HCT116 (cell line): ENCODE measurements around the gene SCO1. TPM values are rescaled to one million over a fixed set of nuclear protein-coding genes. Genes with fewer than 3 reads are reported as not detected.

ENCODE experiments used
- ATAC-seq: fragments of 200-7000 bp; cut with Tn5 transposase; 2 replicates; pipeline ENCODE4 v1.9.1; 2020; ENCODE audit warnings: mild to moderate bottlenecking, moderate library complexity
- BruUV-seq: library from RNA; stranded (reverse); fragments of 400-500 nt; replicated peaks from 2 replicates; lab custom pipeline; 2021; lab: Mats Ljungman, UMichigan
- CTCF ChIA-PET: fragments of 300-600 bp; sonication (Branson Sonifier 250); formaldehyde crosslinking; loops from one replicate; lab custom pipeline; 2021; ENCODE audit warnings: antibody characterized with exemption; lab: Charles Lee
- POLR2A ChIA-PET: fragments of 300-600, 350-600 bp; sonication (Branson Sonifier 250); formaldehyde crosslinking; loops from one replicate; lab custom pipeline; 2021; ENCODE audit warnings: antibody characterized with exemption; lab: Charles Lee
- RAD21 ChIA-PET, 2 experiments: fragments of 300-600 bp; sonication (Branson Sonifier 250); formaldehyde crosslinking; loops; one replicate each; lab custom pipeline; 2023; ENCODE audit warnings: low total read pairs in 2 of 2; ENCODE audit not compliant: uncharacterized antibody in 2 of 2, unreplicated experiment in 2 of 2, low non-redundant PET in 1 of 2; lab: Charles Lee
- DNase-seq: peaks from one replicate; pipeline ENCODE4 v3.0.0-alpha.2; 2010; ENCODE audit warnings: low read depth, low spot score
- H2AFZ ChIP-seq: fragments of 200-600 bp; shearing (Covaris generic), sonication (generic); 2 replicates; pipeline ENCODE4 v1.6.1; 2017; ENCODE audit warnings: low read depth, mixed run types, mixed read lengths, antibody characterized with exemption, low read length; ENCODE audit not compliant: poor library complexity, severe bottlenecking
- H3K27ac ChIP-seq: 2 replicates; pipeline ENCODE4 v1.5.1; 2012; ENCODE audit warnings: low read depth, low read length
- H3K27me3 ChIP-seq: fragments of 200-600 bp; sonication (generic); 2 replicates; pipeline ENCODE4 v1.6.1; 2016; ENCODE audit warnings: mixed run types, low read length, mixed read lengths; ENCODE audit not compliant: insufficient read depth
- H3K36me3 ChIP-seq, 2 experiments: fragments of 200-500 bp in 1 of 2; fragments of 200-600 bp in 1 of 2; sonication (Bioruptor generic) in 1 of 2; sonication (generic) in 1 of 2; 2 replicates each; pipeline versions ENCODE4 v1.5.1 to v1.6.1; 2014 to 2016; ENCODE audit warnings: low read length in 2 of 2, inconsistent platforms in 1 of 2, mixed read lengths in 1 of 2, mixed run types in 1 of 2; ENCODE audit not compliant: insufficient read depth in 2 of 2, control insufficient read depth in 1 of 2
- H3K4me1 ChIP-seq, 2 experiments: fragments of 200-600 bp in 1 of 2; sonication (generic) in 1 of 2; 2 replicates each; pipeline versions ENCODE4 v1.5.1 to v1.6.1; 2012 to 2017; ENCODE audit warnings: low read length in 2 of 2, inconsistent platforms in 1 of 2, mild to moderate bottlenecking in 1 of 2, mixed read lengths in 1 of 2, mixed run types in 1 of 2, moderate library complexity in 1 of 2; ENCODE audit not compliant: insufficient read depth in 2 of 2, control insufficient read depth in 1 of 2
- H3K4me2 ChIP-seq: fragments of 200-600 bp; sonication (generic); 2 replicates; pipeline ENCODE4 v1.6.1; 2017; ENCODE audit warnings: mixed run types, low read length, mixed read lengths
- H3K4me3 ChIP-seq, 2 experiments: fragments of 200-600 bp in 1 of 2; sonication (generic) in 1 of 2; replicated peaks in 1 of 2; 2 replicates each; pipeline ENCODE4 v1.5.1; 2011 to 2016; ENCODE audit warnings: low read length in 2 of 2, control low read depth in 1 of 2, low read depth in 1 of 2, mild to moderate bottlenecking in 1 of 2, mixed read lengths in 1 of 2, mixed run types in 1 of 2
- H3K79me2 ChIP-seq: fragments of 200-600 bp; sonication (generic); 2 replicates; pipeline ENCODE4 v1.6.1; 2017; ENCODE audit warnings: mild to moderate bottlenecking, mixed run types, low read length, moderate library complexity, mixed read lengths; ENCODE audit not compliant: insufficient read depth
- H3K9ac ChIP-seq: fragments of 200-600 bp; sonication (generic); 2 replicates; pipeline ENCODE4 v1.6.1; 2016; ENCODE audit warnings: low read length, mixed read lengths
- H3K9me2 ChIP-seq: fragments of 200-600 bp; sonication (generic), shearing (Covaris generic); 2 replicates; pipeline ENCODE4 v1.6.1; 2017; ENCODE audit warnings: mixed run types, mild to moderate bottlenecking, moderate library complexity; ENCODE audit not compliant: insufficient read depth
- H3K9me3 ChIP-seq, 2 experiments: fragments of 200-500 bp in 1 of 2; fragments of 200-600 bp in 1 of 2; sonication (Bioruptor generic) in 1 of 2; sonication (generic) in 1 of 2; 2 replicates each; pipeline ENCODE4 v1.6.1; 2014 to 2017; ENCODE audit warnings: low read length in 2 of 2, mixed read lengths in 2 of 2, inconsistent platforms in 1 of 2, low read depth in 1 of 2, mild to moderate bottlenecking in 1 of 2, mixed run types in 1 of 2, moderate library complexity in 1 of 2; ENCODE audit not compliant: control insufficient read depth in 1 of 2, insufficient read depth in 1 of 2
- H4K20me1 ChIP-seq: fragments of 200-600 bp; sonication (generic), shearing (Covaris generic); 2 replicates; pipeline ENCODE4 v1.6.1; 2017; ENCODE audit warnings: mixed run types, mild to moderate bottlenecking, moderate library complexity; ENCODE audit not compliant: insufficient read depth
- CBX3 ChIP-seq: IDR thresholded peaks from 2 replicates; pipeline ENCODE4 v1.6.1; 2012; ENCODE audit warnings: low read depth
- EGR1 ChIP-seq: IDR thresholded peaks from 2 replicates; pipeline ENCODE4 v1.6.1; 2012; ENCODE audit warnings: low read depth
- ELF1 ChIP-seq: IDR thresholded peaks from 2 replicates; pipeline ENCODE4 v1.6.1; 2012; ENCODE audit warnings: low read depth, borderline replicate concordance
- EZH2phosphoT487 ChIP-seq: fragments of 200-600 bp; IDR thresholded peaks from 2 replicates; pipeline ENCODE4 v1.6.1; 2018; ENCODE audit warnings: antibody characterized with exemption, borderline replicate concordance
- FOSL1 ChIP-seq: IDR thresholded peaks from 2 replicates; pipeline ENCODE4 v1.6.1; 2012; ENCODE audit warnings: low read depth
- POLR2A ChIP-seq: IDR thresholded peaks from 2 replicates; pipeline ENCODE4 v1.7.0; 2011; ENCODE audit warnings: borderline replicate concordance; ENCODE audit not compliant: insufficient read depth, insufficient read length; ENCODE audit errors: extremely low read depth
- POLR2AphosphoS5 ChIP-seq: IDR thresholded peaks from 2 replicates; pipeline ENCODE4 v1.6.1; 2011; ENCODE audit warnings: mild to moderate bottlenecking, low read depth, low read length, moderate library complexity
- RAD21 ChIP-seq: IDR thresholded peaks from 2 replicates; pipeline ENCODE4 v1.6.1; 2012; ENCODE audit warnings: low read depth, mild to moderate bottlenecking
- SIN3A ChIP-seq: IDR thresholded peaks from 2 replicates; pipeline ENCODE4 v1.6.1; 2012; ENCODE audit warnings: low read depth
- SP1 ChIP-seq: IDR thresholded peaks from 2 replicates; pipeline ENCODE4 v1.6.1; 2012; ENCODE audit warnings: low read depth
- TCF7L2 ChIP-seq: IDR thresholded peaks from 2 replicates; pipeline ENCODE4 v1.7.0; 2011; ENCODE audit warnings: borderline replicate concordance, inconsistent platforms; ENCODE audit not compliant: insufficient read depth, insufficient read length; ENCODE audit errors: extremely low read depth
- YY1 ChIP-seq: IDR thresholded peaks from 2 replicates; pipeline ENCODE4 v1.6.1; 2011; ENCODE audit warnings: low read length, low read depth, moderate library complexity, mild to moderate bottlenecking; ENCODE audit not compliant: insufficient replicate concordance; ENCODE audit errors: extremely low read depth
- intact Hi-C: fragments of 100-400 bp; cut with micrococcal nuclease; formaldehyde crosslinking; loops from 2 replicates; pipeline ENCODE4 v1.10.0; 2022
- total RNA-seq: library from RNA; stranded (reverse); gene quantifications from one replicate; pipeline ENCODE4 v1.2.1, GENCODE V29; 2021; ENCODE audit not compliant: unreplicated experiment
- TF ChIP-seq, protein P1 (sequence below), 3 experiments: fragments of 200-600 bp in 1 of 3; sonication (generic) in 1 of 3; IDR thresholded peaks in 2 of 3; conservative IDR thresholded peaks in 1 of 3; 2 replicates each; pipeline ENCODE4 v1.5.1; 2012 to 2017; ENCODE audit warnings: low read depth in 2 of 3, low read length in 2 of 3, antibody characterized with exemption in 1 of 3, borderline replicate concordance in 1 of 3, control low read depth in 1 of 3, mild to moderate bottlenecking in 1 of 3, mixed read lengths in 1 of 3, mixed run types in 1 of 3, moderate library complexity in 1 of 3; ENCODE audit not compliant: insufficient read depth in 1 of 3
- TF ChIP-seq, protein P2 (sequence below): IDR thresholded peaks from 2 replicates; pipeline ENCODE4 v1.6.1; 2012; ENCODE audit warnings: low read depth

Gene SCO1
- total RNA-seq, 1 experiment from 2014 or later: 35.8 TPM

DNA sequence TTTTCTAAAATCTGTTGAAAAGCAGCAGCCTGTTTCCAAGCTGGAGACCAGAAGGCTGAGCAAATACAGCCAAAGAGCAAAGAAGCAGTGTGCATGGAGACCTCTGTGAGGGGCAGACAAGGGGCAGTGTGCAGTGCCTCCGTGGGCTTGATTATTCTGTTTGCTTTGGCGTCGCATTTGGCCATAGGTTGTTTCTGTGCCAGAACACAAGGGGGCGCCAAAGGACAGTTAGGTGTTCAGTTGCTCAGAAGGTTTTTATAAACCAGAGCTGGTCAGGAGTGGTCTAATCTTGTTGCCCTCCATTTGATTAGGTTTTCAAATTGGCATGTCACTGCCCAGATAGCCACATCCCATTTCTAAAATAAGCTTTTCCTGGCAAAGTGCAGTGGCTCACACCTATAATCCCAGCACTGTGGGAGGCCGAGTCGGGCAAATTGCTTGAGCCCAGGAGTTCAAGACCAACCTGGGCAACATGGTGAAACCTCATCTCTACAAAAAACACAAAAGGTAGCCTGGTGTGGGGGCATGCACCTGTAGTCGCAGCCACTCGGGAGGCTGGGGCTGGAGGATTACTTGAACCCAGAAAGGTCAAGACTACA is 50.8 kb downstream of the SCO1 start:
- no peak overlapping the region for H3K4me3 ChIP-seq
- H3K36me3 ChIP-seq: no peaks in the 10 kb centered on the region
- no peaks in the 10 kb centered on the region for H3K79me2 ChIP-seq
- no TSS peak for BruUV-seq
- H2AFZ ChIP-seq: no peak overlapping the region
- no peaks in the 10 kb centered on the region for H3K4me1 ChIP-seq
- no peaks in the 10 kb centered on the region for H3K9me3 ChIP-seq
- ATAC-seq (peak; percentile 78), DNase-seq (peak; percentile 48)
- H3K4me2 ChIP-seq: no peak overlapping the region
- intact Hi-C loops: loop anchor here (1.0 kb wide), 1 partner anchor 199 kb away; no protein-coding TSS in a partner anchor
- POLR2A ChIA-PET: no interaction called here
- RAD21 ChIA-PET: interaction anchor here in 1 of 2 experiments (0.6 kb wide), 1 partner anchor 199 kb away, joined by 4 read pairs; no protein-coding TSS in a partner anchor
- H3K9me2 ChIP-seq: no peaks in the 10 kb centered on the region
- H4K20me1 ChIP-seq: no peaks in the 10 kb centered on the region
- no peak for TF ChIP-seq EZH2phosphoT487
- TF ChIP-seq, protein P1, sequence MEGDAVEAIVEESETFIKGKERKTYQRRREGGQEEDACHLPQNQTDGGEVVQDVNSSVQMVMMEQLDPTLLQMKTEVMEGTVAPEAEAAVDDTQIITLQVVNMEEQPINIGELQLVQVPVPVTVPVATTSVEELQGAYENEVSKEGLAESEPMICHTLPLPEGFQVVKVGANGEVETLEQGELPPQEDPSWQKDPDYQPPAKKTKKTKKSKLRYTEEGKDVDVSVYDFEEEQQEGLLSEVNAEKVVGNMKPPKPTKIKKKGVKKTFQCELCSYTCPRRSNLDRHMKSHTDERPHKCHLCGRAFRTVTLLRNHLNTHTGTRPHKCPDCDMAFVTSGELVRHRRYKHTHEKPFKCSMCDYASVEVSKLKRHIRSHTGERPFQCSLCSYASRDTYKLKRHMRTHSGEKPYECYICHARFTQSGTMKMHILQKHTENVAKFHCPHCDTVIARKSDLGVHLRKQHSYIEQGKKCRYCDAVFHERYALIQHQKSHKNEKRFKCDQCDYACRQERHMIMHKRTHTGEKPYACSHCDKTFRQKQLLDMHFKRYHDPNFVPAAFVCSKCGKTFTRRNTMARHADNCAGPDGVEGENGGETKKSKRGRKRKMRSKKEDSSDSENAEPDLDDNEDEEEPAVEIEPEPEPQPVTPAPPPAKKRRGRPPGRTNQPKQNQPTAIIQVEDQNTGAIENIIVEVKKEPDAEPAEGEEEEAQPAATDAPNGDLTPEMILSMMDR (IDR thresholded peaks at IDR 0.05 in 2 of 3, conservative IDR thresholded peaks at IDR 0.05 in 1 of 3; ENCODE audit: borderline replicate concordance in 1 of 3, insufficient read depth in 1 of 3, low read depth in 2 of 3, low read length in 2 of 3): peak; percentile 55 to 89 (median 86); a peak in 5 of 6 replicates
- TF ChIP-seq POLR2A: no peak
- peak; percentile 69 for TF ChIP-seq RAD21
- TF ChIP-seq CBX3: no peak
- H3K27me3 ChIP-seq: no peaks in the 10 kb centered on the region
- no peak overlapping the region for H3K27ac ChIP-seq
- no peak overlapping the region for H3K9ac ChIP-seq
- CTCF ChIA-PET: interaction anchor here (0.5 to 2.9 kb wide), 20 partner anchors 9 to 927 kb away, joined by 3 to 16 read pairs (median 4); no protein-coding TSS in a partner anchor

DNA sequence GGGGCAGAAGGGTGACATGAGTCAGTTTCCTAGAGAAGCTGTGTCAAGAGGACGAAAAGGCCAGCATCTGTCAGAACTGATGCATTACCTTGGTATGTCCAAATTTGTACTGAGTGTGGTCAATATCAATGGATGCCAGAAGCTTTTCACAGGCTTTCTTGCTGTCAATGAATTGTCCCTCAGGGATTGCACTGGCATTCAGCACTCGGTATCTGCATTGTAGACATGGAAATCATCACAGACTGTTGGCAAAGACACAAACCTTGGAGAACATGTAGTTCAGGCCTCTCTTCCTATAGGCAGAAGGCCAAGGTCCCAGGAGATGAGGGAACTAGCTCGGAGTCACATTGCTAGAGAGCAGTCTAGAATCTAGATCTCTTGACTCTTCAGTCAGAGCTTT is 56.9 kb downstream of the SCO1 start:
- H3K4me2 ChIP-seq: no peak overlapping the region
- BruUV-seq: no TSS peak
- no peaks in the 10 kb centered on the region for H3K27me3 ChIP-seq
- H3K9me2 ChIP-seq: no peaks in the 10 kb centered on the region
- no peaks in the 10 kb centered on the region for H3K9me3 ChIP-seq
- no peaks in the 10 kb centered on the region for H3K79me2 ChIP-seq
- no peak overlapping the region for H3K27ac ChIP-seq
- ChIA-PET CTCF (interaction anchor here (1.8 kb wide), 1 partner anchor 10 kb away, joined by 7 read pairs; no protein-coding TSS in a partner anchor), POLR2A (no interaction called here), RAD21 (no interaction called here)
- no peak overlapping the region for H2AFZ ChIP-seq
- no peak overlapping the region for H3K9ac ChIP-seq
- no peaks in the 10 kb centered on the region for H4K20me1 ChIP-seq
- ATAC-seq: no peak
- H3K36me3 ChIP-seq: no peaks in the 10 kb centered on the region; a peak in 1 of 4 replicates
- H3K4me3 ChIP-seq: no peak overlapping the region
- no peak for DNase-seq
- intact Hi-C loops: no loop called here
- H3K4me1 ChIP-seq: no peaks in the 10 kb centered on the region
- no peak for TF ChIP-seq EZH2phosphoT487
- TF ChIP-seq SIN3A: no peak
- TF ChIP-seq CBX3: no peak
- no peak for TF ChIP-seq YY1
- TF ChIP-seq EGR1: no peak
- TF ChIP-seq POLR2AphosphoS5: no peak
- TF ChIP-seq FOSL1: no peak
- TF ChIP-seq, protein P2, sequence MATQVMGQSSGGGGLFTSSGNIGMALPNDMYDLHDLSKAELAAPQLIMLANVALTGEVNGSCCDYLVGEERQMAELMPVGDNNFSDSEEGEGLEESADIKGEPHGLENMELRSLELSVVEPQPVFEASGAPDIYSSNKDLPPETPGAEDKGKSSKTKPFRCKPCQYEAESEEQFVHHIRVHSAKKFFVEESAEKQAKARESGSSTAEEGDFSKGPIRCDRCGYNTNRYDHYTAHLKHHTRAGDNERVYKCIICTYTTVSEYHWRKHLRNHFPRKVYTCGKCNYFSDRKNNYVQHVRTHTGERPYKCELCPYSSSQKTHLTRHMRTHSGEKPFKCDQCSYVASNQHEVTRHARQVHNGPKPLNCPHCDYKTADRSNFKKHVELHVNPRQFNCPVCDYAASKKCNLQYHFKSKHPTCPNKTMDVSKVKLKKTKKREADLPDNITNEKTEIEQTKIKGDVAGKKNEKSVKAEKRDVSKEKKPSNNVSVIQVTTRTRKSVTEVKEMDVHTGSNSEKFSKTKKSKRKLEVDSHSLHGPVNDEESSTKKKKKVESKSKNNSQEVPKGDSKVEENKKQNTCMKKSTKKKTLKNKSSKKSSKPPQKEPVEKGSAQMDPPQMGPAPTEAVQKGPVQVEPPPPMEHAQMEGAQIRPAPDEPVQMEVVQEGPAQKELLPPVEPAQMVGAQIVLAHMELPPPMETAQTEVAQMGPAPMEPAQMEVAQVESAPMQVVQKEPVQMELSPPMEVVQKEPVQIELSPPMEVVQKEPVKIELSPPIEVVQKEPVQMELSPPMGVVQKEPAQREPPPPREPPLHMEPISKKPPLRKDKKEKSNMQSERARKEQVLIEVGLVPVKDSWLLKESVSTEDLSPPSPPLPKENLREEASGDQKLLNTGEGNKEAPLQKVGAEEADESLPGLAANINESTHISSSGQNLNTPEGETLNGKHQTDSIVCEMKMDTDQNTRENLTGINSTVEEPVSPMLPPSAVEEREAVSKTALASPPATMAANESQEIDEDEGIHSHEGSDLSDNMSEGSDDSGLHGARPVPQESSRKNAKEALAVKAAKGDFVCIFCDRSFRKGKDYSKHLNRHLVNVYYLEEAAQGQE: no peak
- no peak for TF ChIP-seq ELF1
- no peak for TF ChIP-seq RAD21
- TF ChIP-seq SP1: no peak
- no peak for TF ChIP-seq TCF7L2
